GM23338 (cell line): ENCODE results near the gene SMG6. TPM values are rescaled to one million over a fixed set of nuclear protein-coding genes. Genes with fewer than 3 reads are reported as not detected.

ENCODE experiments used
- ATAC-seq: fragments of 200-7000 bp; cut with Tn5 transposase; 3 replicates; pipeline ENCODE4 v1.9.1; 2020
- DNase-seq: peaks from one replicate; pipeline ENCODE4 v3.0.0-alpha.2; 2015; ENCODE audit warnings: low spot score
- H2AFZ ChIP-seq: fragments of 200-600 bp; sonication (generic); 2 replicates; pipeline ENCODE4 v1.8.0; 2016; ENCODE audit warnings: antibody characterized with exemption, mild to moderate bottlenecking, moderate library complexity
- H3F3A ChIP-seq: fragments of 200-600 bp; sonication (generic); replicated peaks from 2 replicates; pipeline ENCODE4 v1.8.0; 2017; ENCODE audit warnings: antibody characterized with exemption, mixed run types, low read depth
- H3K27ac ChIP-seq: fragments of 200-600 bp; sonication (generic); 2 replicates; pipeline ENCODE4 v1.6.1; 2016; ENCODE audit warnings: low read depth
- H3K27me3 ChIP-seq: fragments of 200-600 bp; sonication (generic); 2 replicates; pipeline ENCODE4 v1.8.0; 2016; ENCODE audit warnings: mild to moderate bottlenecking, mixed run types, moderate library complexity; ENCODE audit not compliant: insufficient read depth
- H3K36me3 ChIP-seq: fragments of 200-600 bp; sonication (generic); 2 replicates; pipeline ENCODE4 v1.8.0; 2016; ENCODE audit warnings: mild to moderate bottlenecking; ENCODE audit not compliant: insufficient read depth
- H3K4me1 ChIP-seq: fragments of 200-600 bp; sonication (generic); 2 replicates; pipeline ENCODE4 v1.8.0; 2016; ENCODE audit warnings: mild to moderate bottlenecking, moderate library complexity; ENCODE audit not compliant: insufficient read depth
- H3K4me2 ChIP-seq: fragments of 200-600 bp; sonication (generic); 2 replicates; pipeline ENCODE4 v1.7.1; 2017; ENCODE audit warnings: mixed run types
- H3K4me3 ChIP-seq: fragments of 200-600 bp; sonication (generic); 2 replicates; pipeline ENCODE4 v1.6.1; 2016; ENCODE audit warnings: mixed run types
- H3K79me2 ChIP-seq: fragments of 200-600 bp; sonication (generic); replicated peaks from 2 replicates; pipeline ENCODE4 v1.8.0; 2017; ENCODE audit warnings: mild to moderate bottlenecking; ENCODE audit not compliant: insufficient read depth
- H3K9me2 ChIP-seq: fragments of 200-600 bp; sonication (generic); 2 replicates; pipeline ENCODE4 v1.8.0; 2017; ENCODE audit not compliant: insufficient read depth
- H4K20me1 ChIP-seq: fragments of 200-600 bp; sonication (generic); replicated peaks from 2 replicates; pipeline ENCODE4 v1.8.0; 2017; ENCODE audit warnings: mild to moderate bottlenecking; ENCODE audit not compliant: insufficient read depth
- H3K27ac Mint-ChIP-seq: 2 replicates; pipeline ENCODE4 v1.8.0; 2020; ENCODE audit warnings: inconsistent platforms, mild to moderate bottlenecking, moderate library complexity, mixed read lengths
- H3K27me3 Mint-ChIP-seq: 3 replicates; pipeline ENCODE4 v1.8.0; 2022; ENCODE audit warnings: low read depth, mild to moderate bottlenecking, moderate library complexity, mixed read lengths, inconsistent platforms; ENCODE audit not compliant: insufficient read depth, poor library complexity
- H3K36me3 Mint-ChIP-seq: 3 replicates; pipeline ENCODE4 v1.8.0; 2021; ENCODE audit warnings: low read depth, mild to moderate bottlenecking, inconsistent platforms, moderate library complexity, mixed read lengths
- H3K4me1 Mint-ChIP-seq: 3 replicates; pipeline ENCODE4 v1.8.0; 2020; ENCODE audit warnings: mild to moderate bottlenecking, inconsistent platforms, mixed read lengths
- H3K4me3 Mint-ChIP-seq: 3 replicates; pipeline ENCODE4 v1.8.0; 2021; ENCODE audit warnings: moderate library complexity, mild to moderate bottlenecking, inconsistent platforms, mixed read lengths
- H3K9me3 Mint-ChIP-seq: 3 replicates; pipeline ENCODE4 v1.8.0; 2020; ENCODE audit warnings: moderate library complexity, mild to moderate bottlenecking, inconsistent platforms, mixed read lengths
- CREB1 ChIP-seq: fragments of 250-450 bp; sonication (Bioruptor Pico); IDR thresholded peaks from 2 replicates; pipeline ENCODE4 v1.5.0; 2020; ENCODE audit warnings: low read depth, mild to moderate bottlenecking, moderate library complexity
- CTCF ChIP-seq, 2 experiments: fragments of 200-600 bp in 1 of 2; sonication (generic) in 1 of 2; conservative IDR thresholded peaks; 2 replicates each; pipeline versions ENCODE4 v1.5.1 to v1.6.1; 2016 to 2017; ENCODE audit warnings: antibody characterized with exemption in 2 of 2, low read depth in 2 of 2, mild to moderate bottlenecking in 2 of 2, moderate library complexity in 1 of 2
- ETS1 ChIP-seq: IDR thresholded peaks from 2 replicates; pipeline ENCODE4 v1.6.1; 2016; ENCODE audit warnings: antibody characterized with exemption
- EZH2 ChIP-seq: fragments of 200-600 bp; sonication (generic); IDR thresholded peaks from one replicate; pipeline ENCODE4 v1.8.0; 2017; ENCODE audit warnings: antibody characterized with exemption, mild to moderate bottlenecking, low read depth; ENCODE audit not compliant: unreplicated experiment
- EZH2phosphoT487 ChIP-seq: fragments of 200-600 bp; sonication (generic); IDR thresholded peaks from one replicate; pipeline ENCODE4 v1.8.1; 2018; ENCODE audit warnings: antibody characterized with exemption; ENCODE audit not compliant: unreplicated experiment
- JUNB ChIP-seq: IDR thresholded peaks from one replicate; pipeline ENCODE4 v1.6.1; 2016; ENCODE audit warnings: antibody characterized with exemption; ENCODE audit not compliant: unreplicated experiment
- NANOG ChIP-seq: IDR thresholded peaks from 2 replicates; pipeline ENCODE4 v1.6.1; 2016; ENCODE audit warnings: antibody characterized with exemption, borderline replicate concordance
- POLR2AphosphoS5 ChIP-seq: IDR thresholded peaks from 2 replicates; pipeline ENCODE4 v1.6.1; 2016; ENCODE audit warnings: antibody characterized with exemption, low read depth
- STAT1 ChIP-seq: IDR thresholded peaks from one replicate; pipeline ENCODE4 v1.6.1; 2016; ENCODE audit warnings: antibody characterized with exemption; ENCODE audit not compliant: unreplicated experiment
- ZNF114 ChIP-seq: fragments of 250-450 bp; sonication (Bioruptor Pico); IDR thresholded peaks from 2 replicates; pipeline ENCODE4 v1.5.0; 2020; ENCODE audit warnings: mild to moderate bottlenecking, moderate library complexity
- ZNF331 ChIP-seq: fragments of 250-450 bp; sonication (Bioruptor Pico); IDR thresholded peaks from 2 replicates; pipeline ENCODE4 v1.5.0; 2020; ENCODE audit warnings: low read depth, mild to moderate bottlenecking, moderate library complexity
- polyA plus RNA-seq: library from polyadenylated mRNA; unstranded; fragments of >200 nt; fragmentation: Nextera tagmentation; extraction: Ambion mirVana; gene quantifications from 2 replicates; pipeline ENCODE4 v1.2.1, GENCODE V29; 2016
- total RNA-seq: library from RNA; depleted of rRNA; stranded (reverse); fragments of >200 nt; shearing (Covaris generic); gene quantifications from 2 replicates; pipeline ENCODE4 v1.2.3, GENCODE V29; 2014
- TF ChIP-seq, protein P1 (sequence below): fragments of 250-450 bp; sonication (Bioruptor Pico); IDR thresholded peaks from 2 replicates; pipeline ENCODE4 v1.5.0; 2020; ENCODE audit warnings: mild to moderate bottlenecking, moderate library complexity
- TF ChIP-seq, protein P2 (sequence below): IDR thresholded peaks from one replicate; pipeline ENCODE4 v1.6.1; 2018; ENCODE audit warnings: antibody characterized with exemption; ENCODE audit not compliant: unreplicated experiment

SMG6 gene
- total and polyA plus RNA-seq, 2 experiments from 2014 or later: 10.4 to 43.1 TPM

DNA sequence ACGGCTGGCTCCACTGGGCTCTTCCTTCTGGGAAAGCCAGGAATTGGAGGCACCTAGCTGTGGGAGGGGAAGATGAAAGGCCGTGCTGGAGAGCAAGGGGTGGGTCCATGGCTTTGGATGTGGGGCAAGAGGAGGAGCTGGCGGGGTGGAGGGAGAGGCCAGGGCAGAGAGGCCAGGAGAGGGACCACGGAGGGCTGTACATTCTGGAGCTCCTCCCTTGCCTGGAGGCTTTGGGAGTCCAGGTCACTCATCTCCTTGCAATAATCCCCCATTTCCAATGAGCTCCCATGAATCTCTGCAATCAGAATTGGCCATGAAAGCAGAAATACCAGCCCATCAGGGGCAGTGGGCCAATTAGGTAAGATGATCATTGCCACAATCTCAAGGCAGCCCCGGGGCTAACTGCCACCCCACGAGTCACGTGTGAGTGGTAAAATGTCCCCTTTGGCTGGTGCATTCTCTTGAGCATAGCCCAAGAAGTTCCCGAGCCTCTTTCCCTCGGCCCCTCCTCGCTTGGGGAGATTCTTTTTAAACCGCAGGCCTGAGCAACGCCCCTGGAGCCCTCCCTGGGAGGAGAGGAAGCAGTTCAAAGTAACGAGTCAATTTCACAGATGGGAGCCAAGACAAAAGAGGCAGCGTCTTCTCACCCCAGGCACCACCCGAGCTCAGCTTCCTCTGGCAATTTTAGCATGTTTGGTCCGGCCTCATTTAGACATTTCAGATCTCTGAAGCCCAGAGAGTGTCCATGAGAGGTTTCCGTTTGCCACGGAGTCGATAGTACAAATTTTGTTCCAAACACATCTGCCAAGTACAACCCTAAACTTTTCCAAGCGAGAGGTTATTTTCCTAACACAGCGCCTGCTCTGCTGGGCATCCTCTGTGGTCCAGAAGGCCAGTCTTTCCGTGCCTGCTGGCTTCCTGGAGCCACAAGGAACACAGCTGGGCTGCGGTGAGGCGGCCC is 291.9 kb downstream of the SMG6 start:
- peak; percentile 64 for DNase-seq
- peaks cover 27% of the 10 kb centered on the region for H3K27me3 Mint-ChIP-seq
- peak overlapping the region; percentile 7; the same call in 1 of the 2 replicates for H3K4me2 ChIP-seq

More for the DNA sequence above, 291.9 kb downstream of the SMG6 start:
- Histone ChIP-seq H3K36me3 (no peaks in the 10 kb centered on the region), H3K27me3 (0 out of 2 replicates have a peak, but pooled peaks cover 5% of the 10 kb centered on the region), H4K20me1 (no peaks in the 10 kb centered on the region), H3K27ac (no peak overlapping the region), H3K4me1 (peaks cover 13% of the 10 kb centered on the region; the same call in 1 of the 2 replicates), H3K4me3 (no peak overlapping the region), H2AFZ (peak overlapping the region; percentile 43), H3F3A (no peaks in the 10 kb centered on the region; the same call in 1 of the 2 replicates), H3K79me2 (no peaks in the 10 kb centered on the region), H3K9me2 (no peaks in the 10 kb centered on the region)
- no peaks in the 10 kb centered on the region for H3K36me3 Mint-ChIP-seq
- H3K9me3 Mint-ChIP-seq: no peaks in the 10 kb centered on the region; the same call in 2 of the 3 replicates
- peaks cover 14% of the 10 kb centered on the region for H3K4me1 Mint-ChIP-seq
- no peak overlapping the region for H3K27ac Mint-ChIP-seq
- TF ChIP-seq, protein P1, sequence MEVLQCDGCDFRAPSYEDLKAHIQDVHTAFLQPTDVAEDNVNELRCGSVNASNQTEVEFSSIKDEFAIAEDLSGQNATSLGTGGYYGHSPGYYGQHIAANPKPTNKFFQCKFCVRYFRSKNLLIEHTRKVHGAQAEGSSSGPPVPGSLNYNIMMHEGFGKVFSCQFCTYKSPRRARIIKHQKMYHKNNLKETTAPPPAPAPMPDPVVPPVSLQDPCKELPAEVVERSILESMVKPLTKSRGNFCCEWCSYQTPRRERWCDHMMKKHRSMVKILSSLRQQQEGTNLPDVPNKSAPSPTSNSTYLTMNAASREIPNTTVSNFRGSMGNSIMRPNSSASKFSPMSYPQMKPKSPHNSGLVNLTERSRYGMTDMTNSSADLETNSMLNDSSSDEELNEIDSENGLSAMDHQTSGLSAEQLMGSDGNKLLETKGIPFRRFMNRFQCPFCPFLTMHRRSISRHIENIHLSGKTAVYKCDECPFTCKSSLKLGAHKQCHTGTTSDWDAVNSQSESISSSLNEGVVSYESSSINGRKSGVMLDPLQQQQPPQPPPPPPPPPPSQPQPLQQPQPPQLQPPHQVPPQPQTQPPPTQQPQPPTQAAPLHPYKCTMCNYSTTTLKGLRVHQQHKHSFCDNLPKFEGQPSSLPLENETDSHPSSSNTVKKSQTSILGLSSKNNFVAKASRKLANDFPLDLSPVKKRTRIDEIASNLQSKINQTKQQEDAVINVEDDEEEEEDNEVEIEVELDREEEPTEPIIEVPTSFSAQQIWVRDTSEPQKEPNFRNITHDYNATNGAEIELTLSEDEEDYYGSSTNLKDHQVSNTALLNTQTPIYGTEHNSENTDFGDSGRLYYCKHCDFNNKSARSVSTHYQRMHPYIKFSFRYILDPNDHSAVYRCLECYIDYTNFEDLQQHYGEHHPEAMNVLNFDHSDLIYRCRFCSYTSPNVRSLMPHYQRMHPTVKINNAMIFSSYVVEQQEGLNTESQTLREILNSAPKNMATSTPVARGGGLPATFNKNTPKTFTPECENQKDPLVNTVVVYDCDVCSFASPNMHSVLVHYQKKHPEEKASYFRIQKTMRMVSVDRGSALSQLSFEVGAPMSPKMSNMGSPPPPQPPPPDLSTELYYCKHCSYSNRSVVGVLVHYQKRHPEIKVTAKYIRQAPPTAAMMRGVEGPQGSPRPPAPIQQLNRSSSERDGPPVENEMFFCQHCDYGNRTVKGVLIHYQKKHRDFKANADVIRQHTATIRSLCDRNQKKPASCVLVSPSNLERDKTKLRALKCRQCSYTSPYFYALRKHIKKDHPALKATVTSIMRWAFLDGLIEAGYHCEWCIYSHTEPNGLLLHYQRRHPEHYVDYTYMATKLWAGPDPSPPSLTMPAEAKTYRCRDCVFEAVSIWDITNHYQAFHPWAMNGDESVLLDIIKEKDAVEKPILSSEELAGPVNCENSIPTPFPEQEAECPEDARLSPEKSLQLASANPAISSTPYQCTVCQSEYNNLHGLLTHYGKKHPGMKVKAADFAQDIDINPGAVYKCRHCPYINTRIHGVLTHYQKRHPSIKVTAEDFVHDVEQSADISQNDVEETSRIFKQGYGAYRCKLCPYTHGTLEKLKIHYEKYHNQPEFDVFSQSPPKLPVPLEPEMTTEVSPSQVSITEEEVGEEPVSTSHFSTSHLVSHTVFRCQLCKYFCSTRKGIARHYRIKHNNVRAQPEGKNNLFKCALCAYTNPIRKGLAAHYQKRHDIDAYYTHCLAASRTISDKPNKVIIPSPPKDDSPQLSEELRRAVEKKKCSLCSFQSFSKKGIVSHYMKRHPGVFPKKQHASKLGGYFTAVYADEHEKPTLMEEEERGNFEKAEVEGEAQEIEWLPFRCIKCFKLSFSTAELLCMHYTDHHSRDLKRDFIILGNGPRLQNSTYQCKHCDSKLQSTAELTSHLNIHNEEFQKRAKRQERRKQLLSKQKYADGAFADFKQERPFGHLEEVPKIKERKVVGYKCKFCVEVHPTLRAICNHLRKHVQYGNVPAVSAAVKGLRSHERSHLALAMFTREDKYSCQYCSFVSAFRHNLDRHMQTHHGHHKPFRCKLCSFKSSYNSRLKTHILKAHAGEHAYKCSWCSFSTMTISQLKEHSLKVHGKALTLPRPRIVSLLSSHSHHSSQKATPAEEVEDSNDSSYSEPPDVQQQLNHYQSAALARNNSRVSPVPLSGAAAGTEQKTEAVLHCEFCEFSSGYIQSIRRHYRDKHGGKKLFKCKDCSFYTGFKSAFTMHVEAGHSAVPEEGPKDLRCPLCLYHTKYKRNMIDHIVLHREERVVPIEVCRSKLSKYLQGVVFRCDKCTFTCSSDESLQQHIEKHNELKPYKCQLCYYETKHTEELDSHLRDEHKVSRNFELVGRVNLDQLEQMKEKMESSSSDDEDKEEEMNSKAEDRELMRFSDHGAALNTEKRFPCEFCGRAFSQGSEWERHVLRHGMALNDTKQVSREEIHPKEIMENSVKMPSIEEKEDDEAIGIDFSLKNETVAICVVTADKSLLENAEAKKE: no peak
- TF ChIP-seq ZNF331 (no peak), CTCF (conservative IDR thresholded peaks at IDR 0.05; ENCODE audit: low read depth in 2 of 2) (no peak), CREB1 (CRISPR knock-in tag) (no peak), NANOG (no peak), EZH2phosphoT487 (no peak), STAT1 (no peak), ZNF114 (CRISPR knock-in tag) (no peak), POLR2AphosphoS5 (no peak), EZH2 (no peak), JUNB (no peak), ETS1 (no peak)
- TF ChIP-seq, protein P2, sequence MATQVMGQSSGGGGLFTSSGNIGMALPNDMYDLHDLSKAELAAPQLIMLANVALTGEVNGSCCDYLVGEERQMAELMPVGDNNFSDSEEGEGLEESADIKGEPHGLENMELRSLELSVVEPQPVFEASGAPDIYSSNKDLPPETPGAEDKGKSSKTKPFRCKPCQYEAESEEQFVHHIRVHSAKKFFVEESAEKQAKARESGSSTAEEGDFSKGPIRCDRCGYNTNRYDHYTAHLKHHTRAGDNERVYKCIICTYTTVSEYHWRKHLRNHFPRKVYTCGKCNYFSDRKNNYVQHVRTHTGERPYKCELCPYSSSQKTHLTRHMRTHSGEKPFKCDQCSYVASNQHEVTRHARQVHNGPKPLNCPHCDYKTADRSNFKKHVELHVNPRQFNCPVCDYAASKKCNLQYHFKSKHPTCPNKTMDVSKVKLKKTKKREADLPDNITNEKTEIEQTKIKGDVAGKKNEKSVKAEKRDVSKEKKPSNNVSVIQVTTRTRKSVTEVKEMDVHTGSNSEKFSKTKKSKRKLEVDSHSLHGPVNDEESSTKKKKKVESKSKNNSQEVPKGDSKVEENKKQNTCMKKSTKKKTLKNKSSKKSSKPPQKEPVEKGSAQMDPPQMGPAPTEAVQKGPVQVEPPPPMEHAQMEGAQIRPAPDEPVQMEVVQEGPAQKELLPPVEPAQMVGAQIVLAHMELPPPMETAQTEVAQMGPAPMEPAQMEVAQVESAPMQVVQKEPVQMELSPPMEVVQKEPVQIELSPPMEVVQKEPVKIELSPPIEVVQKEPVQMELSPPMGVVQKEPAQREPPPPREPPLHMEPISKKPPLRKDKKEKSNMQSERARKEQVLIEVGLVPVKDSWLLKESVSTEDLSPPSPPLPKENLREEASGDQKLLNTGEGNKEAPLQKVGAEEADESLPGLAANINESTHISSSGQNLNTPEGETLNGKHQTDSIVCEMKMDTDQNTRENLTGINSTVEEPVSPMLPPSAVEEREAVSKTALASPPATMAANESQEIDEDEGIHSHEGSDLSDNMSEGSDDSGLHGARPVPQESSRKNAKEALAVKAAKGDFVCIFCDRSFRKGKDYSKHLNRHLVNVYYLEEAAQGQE: no peak
- ATAC-seq: peak; percentile 82
- H3K4me3 Mint-ChIP-seq: no peak overlapping the region; the same call in 2 of the 3 replicates
